ENCODE results near the gene SDSL. TPM values are rescaled to one million over a fixed set of nuclear protein-coding genes. Genes with fewer than 3 reads are reported as not detected.

The SDSL gene
- total RNA-seq, 1 donor from 2014 or later: 0.52 TPM

- Histone ChIP-seq H3K36me3 (ENCODE audit: control insufficient read depth in 3 of 3, insufficient read depth in 3 of 3, low read length in 3 of 3) (no peaks in the 10 kb centered on the region), H3K4me1 (ENCODE audit: control insufficient read depth in 3 of 3, insufficient read depth in 3 of 3, low read length in 3 of 3) (peaks cover 28 to 34% (median 32%) of the 10 kb centered on the region in 3 donors), H3K27me3 (ENCODE audit: control insufficient read depth in 3 of 3, insufficient read depth in 3 of 3, low read length in 3 of 3) (peaks cover 91 to 94% (median 92%) of the 10 kb centered on the region in 3 donors), H3K27ac (ENCODE audit: low read depth, low read length) (no peak overlapping the region), H3K4me3 (ENCODE audit: low read length in 3 of 3) (peak overlapping the region in 1 of 3 donors; percentile 26), H3K9me3 (ENCODE audit: control insufficient read depth in 3 of 3, low read length in 3 of 3) (no peaks in the 10 kb centered on the region), H3K9ac (ENCODE audit: low read depth in 1 of 3, low read length in 3 of 3) (no peak overlapping the region)
Measured at GRCh38 chr12:113466454-113467141, 44.4 kb downstream of the SDSL start.

DNA sequence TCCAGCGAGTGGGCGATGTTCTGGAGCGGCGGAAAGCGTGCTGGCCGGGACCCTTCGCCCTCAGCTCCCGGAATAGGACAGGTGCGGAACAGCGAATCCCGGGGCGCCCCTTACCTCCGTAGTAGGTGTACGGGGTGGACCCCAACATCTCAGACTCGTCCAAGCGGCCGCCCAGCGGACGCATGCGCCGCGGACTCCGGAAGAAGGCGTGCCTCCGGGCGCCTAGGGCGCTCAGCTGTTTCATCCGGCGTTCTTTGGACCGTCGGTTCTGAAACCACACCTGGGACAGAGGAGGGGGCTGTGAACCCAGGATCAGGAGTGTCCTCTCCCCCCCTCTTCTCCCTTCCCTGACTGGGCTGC lies 44.9 kb downstream of the SDSL start:
- Histone ChIP-seq H3K9ac (ENCODE audit: low read depth in 1 of 3, low read length in 3 of 3) (no peak overlapping the region), H3K27ac (ENCODE audit: low read depth, low read length) (no peak overlapping the region), H3K27me3 (ENCODE audit: control insufficient read depth in 3 of 3, insufficient read depth in 3 of 3, low read length in 3 of 3) (peaks cover 93 to 98% (median 93%) of the 10 kb centered on the region in 3 donors), H3K4me1 (ENCODE audit: control insufficient read depth in 3 of 3, insufficient read depth in 3 of 3, low read length in 3 of 3) (peaks cover 28 to 37% (median 32%) of the 10 kb centered on the region in 3 donors), H3K36me3 (ENCODE audit: control insufficient read depth in 3 of 3, insufficient read depth in 3 of 3, low read length in 3 of 3) (no peaks in the 10 kb centered on the region), H3K9me3 (ENCODE audit: control insufficient read depth in 3 of 3, low read length in 3 of 3) (no peaks in the 10 kb centered on the region), H3K4me3 (ENCODE audit: low read length in 3 of 3) (peak overlapping the region; percentile 14 to 35 (median 26))

- H3K9ac ChIP-seq (ENCODE audit: low read depth in 1 of 3, low read length in 3 of 3): no peak overlapping the region
- no peak overlapping the region for H3K27ac ChIP-seq (ENCODE audit: low read depth, low read length)
- H3K4me1 ChIP-seq (ENCODE audit: control insufficient read depth in 3 of 3, insufficient read depth in 3 of 3, low read length in 3 of 3): peaks cover 28 to 37% (median 29%) of the 10 kb centered on the region in 3 donors
- no peaks in the 10 kb centered on the region for H3K9me3 ChIP-seq (ENCODE audit: control insufficient read depth in 3 of 3, low read length in 3 of 3)
- H3K27me3 ChIP-seq (ENCODE audit: control insufficient read depth in 3 of 3, insufficient read depth in 3 of 3, low read length in 3 of 3): peaks cover 92 to 97% (median 96%) of the 10 kb centered on the region in 3 donors
- H3K4me3 ChIP-seq (ENCODE audit: low read length in 3 of 3): peak overlapping the region; percentile 14 to 35 (median 26)
- no peaks in the 10 kb centered on the region for H3K36me3 ChIP-seq (ENCODE audit: control insufficient read depth in 3 of 3, insufficient read depth in 3 of 3, low read length in 3 of 3)
Measured at GRCh38 chr12:113467502-113468364, 45.6 kb downstream of the SDSL start.

DNA sequence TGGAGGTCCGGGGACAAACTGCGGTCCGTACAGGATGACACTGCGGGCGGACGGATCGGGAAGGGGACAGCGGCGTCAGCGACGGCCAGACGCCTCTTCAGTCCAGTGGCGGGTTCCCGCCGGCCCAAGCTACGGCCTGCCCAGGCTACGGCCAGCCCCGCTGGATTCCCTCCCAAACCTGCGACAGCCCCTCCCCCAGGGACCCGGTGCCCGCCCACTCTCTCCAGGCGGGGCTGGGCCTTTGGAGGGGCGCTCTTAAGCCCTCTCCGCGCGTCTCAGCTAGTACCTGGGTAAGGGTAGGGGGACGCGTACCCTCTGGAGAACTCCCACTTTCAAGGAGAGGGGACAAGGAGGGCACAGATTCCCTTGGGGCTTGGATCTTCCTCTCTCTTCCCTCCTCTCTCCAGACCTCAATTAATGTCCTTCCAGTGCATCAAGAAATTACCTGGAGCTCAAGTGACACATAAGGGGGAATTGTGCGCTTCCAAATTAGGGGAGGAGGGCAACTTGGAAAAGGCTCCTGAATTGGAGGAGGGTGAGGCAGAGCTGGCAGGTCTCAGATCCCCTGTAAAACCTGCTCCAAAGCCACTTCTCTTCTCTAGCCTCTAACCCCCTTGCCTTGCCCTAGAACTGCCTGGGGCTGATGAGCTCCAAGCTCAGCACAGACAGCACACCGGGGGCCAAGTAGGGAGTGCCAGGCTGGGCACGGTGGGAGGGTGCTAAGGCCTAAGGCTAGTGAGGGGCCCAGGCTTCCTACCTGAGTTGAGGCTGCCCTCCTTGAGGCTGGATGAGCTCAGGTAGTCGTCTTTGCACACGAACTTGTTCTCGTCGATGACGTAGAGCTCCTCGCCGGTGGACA lies 46.4 kb downstream of the SDSL start:
- Histone ChIP-seq H3K9me3 (ENCODE audit: control insufficient read depth in 3 of 3, low read length in 3 of 3) (no peaks in the 10 kb centered on the region), H3K36me3 (ENCODE audit: control insufficient read depth in 3 of 3, insufficient read depth in 3 of 3, low read length in 3 of 3) (no peaks in the 10 kb centered on the region), H3K9ac (ENCODE audit: low read depth in 1 of 3, low read length in 3 of 3) (no peak overlapping the region), H3K27ac (ENCODE audit: low read depth, low read length) (no peak overlapping the region), H3K4me1 (ENCODE audit: control insufficient read depth in 3 of 3, insufficient read depth in 3 of 3, low read length in 3 of 3) (peaks cover 22 to 32% (median 25%) of the 10 kb centered on the region in 3 donors), H3K27me3 (ENCODE audit: control insufficient read depth in 3 of 3, insufficient read depth in 3 of 3, low read length in 3 of 3) (peaks cover 92 to 97% (median 94%) of the 10 kb centered on the region in 3 donors), H3K4me3 (ENCODE audit: low read length in 3 of 3) (no peak overlapping the region)

DNA sequence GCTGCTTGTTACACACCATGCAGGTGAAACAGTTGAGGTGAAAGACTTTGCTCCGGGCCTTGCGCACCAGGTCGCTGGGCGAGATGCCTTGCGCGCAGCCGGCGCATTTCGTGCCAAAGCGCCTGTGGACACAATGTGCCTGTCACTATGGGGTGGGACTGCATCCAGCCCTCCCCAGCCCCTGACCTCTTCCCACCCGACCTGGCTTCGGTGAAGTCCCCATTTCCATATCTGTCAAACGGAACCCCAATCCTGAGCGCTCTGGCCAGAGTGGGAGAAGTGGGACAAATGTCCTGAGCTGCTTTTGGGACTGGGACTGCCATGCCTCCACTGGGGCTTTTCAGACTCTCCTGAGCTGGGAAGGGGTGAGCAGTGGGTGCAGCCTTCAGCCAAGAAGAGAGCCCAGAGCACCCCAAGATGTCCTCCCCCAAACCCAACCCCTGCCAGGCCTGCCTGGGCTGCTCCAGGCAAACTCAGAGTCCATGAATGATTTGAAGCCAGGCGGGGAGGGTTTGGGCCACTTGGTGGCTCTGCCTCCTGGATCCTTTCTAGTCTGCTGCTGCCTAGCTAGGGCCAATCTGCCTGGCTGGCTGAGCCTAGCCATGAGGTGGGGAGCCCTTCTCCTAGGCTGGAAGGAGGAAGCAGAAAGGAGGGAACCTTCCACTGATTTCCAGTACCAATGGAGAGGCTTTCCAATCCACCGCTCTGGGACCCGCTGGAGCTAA lies 47.2 kb downstream of the SDSL start:
- no peaks in the 10 kb centered on the region for H3K9me3 ChIP-seq (ENCODE audit: control insufficient read depth in 3 of 3, low read length in 3 of 3)
- H3K27me3 ChIP-seq (ENCODE audit: control insufficient read depth in 3 of 3, insufficient read depth in 3 of 3, low read length in 3 of 3): peaks cover 92 to 97% (median 94%) of the 10 kb centered on the region in 3 donors
- no peak overlapping the region for H3K4me3 ChIP-seq (ENCODE audit: low read length in 3 of 3)
- no peak overlapping the region for H3K9ac ChIP-seq (ENCODE audit: low read depth in 1 of 3, low read length in 3 of 3)
- H3K4me1 ChIP-seq (ENCODE audit: control insufficient read depth in 3 of 3, insufficient read depth in 3 of 3, low read length in 3 of 3): peaks cover 14 to 25% (median 17%) of the 10 kb centered on the region in 3 donors
- no peaks in the 10 kb centered on the region for H3K36me3 ChIP-seq (ENCODE audit: control insufficient read depth in 3 of 3, insufficient read depth in 3 of 3, low read length in 3 of 3)
- H3K27ac ChIP-seq (ENCODE audit: low read depth, low read length): no peak overlapping the region

DNA sequence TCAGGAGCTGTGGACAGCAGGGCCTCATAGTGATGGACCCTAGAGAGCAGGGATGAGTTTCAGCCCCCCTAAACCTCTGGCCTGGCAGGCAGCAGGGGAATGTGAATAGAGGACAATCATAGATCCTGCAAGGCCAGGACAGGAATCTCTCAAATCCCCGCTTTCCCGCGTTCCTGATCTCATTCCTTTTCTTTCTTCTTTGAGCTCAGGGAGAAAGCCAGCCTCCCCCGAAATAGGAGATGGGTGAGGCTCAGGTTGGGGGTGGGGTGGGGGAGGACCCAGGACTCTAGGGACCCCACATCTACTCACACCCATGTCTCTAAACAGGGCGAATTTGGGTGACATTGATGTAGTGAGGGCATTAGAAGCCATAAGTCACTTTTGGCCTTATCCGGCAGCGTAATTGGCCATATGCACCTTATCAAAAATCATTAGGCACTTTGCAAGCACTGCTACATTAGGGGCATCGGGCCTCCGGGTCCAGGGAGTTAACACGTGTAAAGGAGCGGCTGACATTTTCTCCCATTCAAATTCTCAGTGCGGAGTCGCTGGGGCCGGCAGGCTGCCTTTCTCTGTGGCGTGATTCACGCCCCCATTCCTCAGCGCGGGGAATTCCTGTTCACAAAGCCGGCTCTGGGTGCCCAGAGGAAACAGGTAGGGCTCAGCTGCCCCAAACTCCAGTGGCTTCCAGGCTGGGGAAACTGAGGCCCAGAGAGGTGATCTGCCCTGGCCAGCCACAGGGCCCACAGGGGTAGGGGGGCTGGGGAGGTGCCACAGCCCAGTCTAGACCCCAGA lies 48.0 kb downstream of the SDSL start:
- Histone ChIP-seq H3K36me3 (ENCODE audit: control insufficient read depth in 3 of 3, insufficient read depth in 3 of 3, low read length in 3 of 3) (no peaks in the 10 kb centered on the region), H3K27ac (ENCODE audit: low read depth, low read length) (no peak overlapping the region), H3K4me1 (ENCODE audit: control insufficient read depth in 3 of 3, insufficient read depth in 3 of 3, low read length in 3 of 3) (peaks cover 9 to 19% (median 13%) of the 10 kb centered on the region in 3 donors), H3K27me3 (ENCODE audit: control insufficient read depth in 3 of 3, insufficient read depth in 3 of 3, low read length in 3 of 3) (peaks cover 94 to 97% (median 94%) of the 10 kb centered on the region in 3 donors), H3K4me3 (ENCODE audit: low read length in 3 of 3) (no peak overlapping the region), H3K9ac (ENCODE audit: low read depth in 1 of 3, low read length in 3 of 3) (no peak overlapping the region), H3K9me3 (ENCODE audit: control insufficient read depth in 3 of 3, low read length in 3 of 3) (no peaks in the 10 kb centered on the region)

GRCh38 chr12:113470871-113471618 lies 48.9 kb downstream of the SDSL start:
- Histone ChIP-seq H3K9me3 (ENCODE audit: control insufficient read depth in 3 of 3, low read length in 3 of 3) (no peaks in the 10 kb centered on the region), H3K36me3 (ENCODE audit: control insufficient read depth in 3 of 3, insufficient read depth in 3 of 3, low read length in 3 of 3) (no peaks in the 10 kb centered on the region), H3K4me3 (ENCODE audit: low read length in 3 of 3) (no peak overlapping the region), H3K27me3 (ENCODE audit: control insufficient read depth in 3 of 3, insufficient read depth in 3 of 3, low read length in 3 of 3) (peaks cover 91 to 96% (median 91%) of the 10 kb centered on the region in 3 donors), H3K27ac (ENCODE audit: low read depth, low read length) (no peak overlapping the region), H3K4me1 (ENCODE audit: control insufficient read depth in 3 of 3, insufficient read depth in 3 of 3, low read length in 3 of 3) (peaks cover 7 to 17% (median 13%) of the 10 kb centered on the region in 3 donors), H3K9ac (ENCODE audit: low read depth in 1 of 3, low read length in 3 of 3) (no peak overlapping the region)

DNA sequence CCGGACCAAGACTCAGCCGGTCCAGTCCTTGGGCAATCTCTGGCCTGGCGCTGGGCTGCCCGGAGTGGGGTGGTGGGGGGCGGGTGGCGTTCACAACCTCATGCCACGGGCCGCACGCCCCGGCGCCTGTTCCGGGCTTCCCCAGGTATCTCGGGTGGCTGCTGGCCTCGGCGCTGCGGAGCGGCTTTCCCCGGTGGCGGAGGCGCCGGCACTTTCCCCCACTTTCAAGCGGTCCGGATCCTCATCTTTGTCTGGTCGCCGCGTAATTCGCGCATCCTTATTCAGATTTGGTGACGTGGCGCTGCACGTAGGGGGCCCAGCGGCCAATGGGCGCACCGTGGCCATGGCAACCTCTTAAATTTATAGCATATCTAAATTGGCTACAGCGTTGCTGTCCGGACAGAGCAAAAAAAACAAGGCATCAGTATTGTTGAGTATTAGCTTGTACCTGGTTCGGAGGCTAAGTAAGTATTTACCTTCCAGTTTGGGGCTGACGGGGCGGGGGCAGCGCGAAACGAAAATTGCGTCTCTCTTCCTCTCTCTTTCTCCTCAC lies 49.5 kb downstream of the SDSL start, which contains the start of gene LHX5:
TSS of gene LHX5 (minus strand) at position 253 of the 553 bp plus-strand sequence. CDS start 373 bp downstream, outside the sequence.
- H3K4me3 ChIP-seq (ENCODE audit: low read length in 3 of 3): no peak within 1 kb of the TSS
- no peak within 1 kb of the TSS for H3K27ac ChIP-seq (ENCODE audit: low read depth, low read length)
- no peaks in the 10 kb centered on the region for H3K9me3 ChIP-seq (ENCODE audit: control insufficient read depth in 3 of 3, low read length in 3 of 3)
- peaks cover 7 to 15% (median 10%) of the 10 kb centered on the region in 3 donors for H3K4me1 ChIP-seq (ENCODE audit: control insufficient read depth in 3 of 3, insufficient read depth in 3 of 3, low read length in 3 of 3)
- H3K27me3 ChIP-seq (ENCODE audit: control insufficient read depth in 3 of 3, insufficient read depth in 3 of 3, low read length in 3 of 3): peaks cover 84 to 92% (median 85%) of the 10 kb centered on the region in 3 donors
- H3K36me3 ChIP-seq (ENCODE audit: control insufficient read depth in 3 of 3, insufficient read depth in 3 of 3, low read length in 3 of 3): no peaks in the 10 kb centered on the region
- H3K9ac ChIP-seq (ENCODE audit: low read depth in 1 of 3, low read length in 3 of 3): no peak within 1 kb of the TSS

All from skeletal muscle tissue (tissue), 4 donors.